ENCODE data around the gene GALNT18.

DNA sequence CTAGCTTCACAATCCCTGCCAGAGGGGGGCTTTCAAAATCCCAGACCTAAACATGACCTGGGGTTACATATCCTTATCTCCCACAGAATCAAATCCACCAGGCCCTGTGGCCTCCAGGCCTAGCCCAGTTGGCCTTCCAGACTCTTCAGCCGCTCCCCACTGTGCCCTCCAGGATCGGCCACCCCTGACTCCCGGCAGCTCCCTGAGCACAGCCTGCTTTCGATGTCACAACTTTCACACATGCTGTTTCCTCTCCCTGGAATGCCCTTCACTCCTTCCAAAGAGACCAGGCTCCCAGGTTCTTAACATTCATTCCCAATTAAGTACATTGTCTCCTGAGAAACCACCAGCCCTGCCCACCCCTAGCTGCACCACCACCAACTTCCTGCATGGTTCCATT is 331.5 kb downstream of the GALNT18 start:
- TF ChIP-seq CTCF (conservative IDR thresholded peaks at IDR 0.05; ENCODE audit: low read length) = no peak
- no peak for TF ChIP-seq EZH2phosphoT487 (IDR thresholded peaks at IDR 0.05; ENCODE audit: borderline replicate concordance, low read depth, low read length)

All from OCI-LY7 (cell line).